ENCODE data around the gene STPG2. TPM values are rescaled to one million over a fixed set of nuclear protein-coding genes. Genes with fewer than 3 reads are reported as not detected.

Gene STPG2
- total RNA-seq (1 to 10 TPM in 1 of 2 donors, under 1 TPM in 1; 0.43 to 1.6 TPM), polyA plus RNA-seq (under 1 TPM; 0.10 TPM)
- long read RNA-seq, donor 1, result 0 reads
- long read RNA-seq, donor 2, result 0 reads
- long read RNA-seq, donor 3, result 0 reads
- long read RNA-seq, donor 4, result 0 reads
- long read RNA-seq, donor 5, result 0 reads

GRCh38 chr4:98143001-98143899, at the start of gene STPG2:
TSS of gene STPG2 (minus strand) at chr4:98143476.
- H3K36me3 ChIP-seq (ENCODE audit: control insufficient read depth in 4 of 4, insufficient read depth in 4 of 4, low read length in 4 of 4), result no peaks in the 10 kb centered on the region
- peak; percentile 8 for TF ChIP-seq CTCF (IDR thresholded peaks at IDR 0.05; ENCODE audit: control extremely low read depth, extremely low read depth)
- H3K4me1 ChIP-seq (ENCODE audit: control insufficient read depth in 5 of 5, insufficient read depth in 5 of 5, low read length in 5 of 5), result peaks cover 0 to 5% (median 3%) of the 10 kb centered on the region in 5 donors
- peak within 1 kb of the TSS; percentile 47 to 75 for H3K9ac ChIP-seq (ENCODE audit: insufficient read depth in 1 of 2, low read length in 2 of 2)
- no peaks in the 10 kb centered on the region for H3K9me3 ChIP-seq (ENCODE audit: control insufficient read depth in 4 of 4, insufficient read depth in 3 of 4, low read length in 3 of 4)
- ATAC-seq (ENCODE audit: insufficient read depth, low FRiP score), result peak; percentile 100
- peak; percentile 93 to 94 (median 93) for DNase-seq
- 6 to 7% methylated on average over 41 to 44 of the region's 44 CpGs for WGBS, 2 donors
- peak within 1 kb of the TSS; percentile 48 for H3K4me3 ChIP-seq
- H3K27ac ChIP-seq (ENCODE audit: low read depth in 1 of 2, low read length in 1 of 2), result peak within 1 kb of the TSS; percentile 84 to 85
- H3K27me3 ChIP-seq (ENCODE audit: control insufficient read depth in 3 of 3, insufficient read depth in 3 of 3, low read length in 2 of 3), result peaks cover 0 to 8% (median 4%) of the 10 kb centered on the region in 3 donors

DNA sequence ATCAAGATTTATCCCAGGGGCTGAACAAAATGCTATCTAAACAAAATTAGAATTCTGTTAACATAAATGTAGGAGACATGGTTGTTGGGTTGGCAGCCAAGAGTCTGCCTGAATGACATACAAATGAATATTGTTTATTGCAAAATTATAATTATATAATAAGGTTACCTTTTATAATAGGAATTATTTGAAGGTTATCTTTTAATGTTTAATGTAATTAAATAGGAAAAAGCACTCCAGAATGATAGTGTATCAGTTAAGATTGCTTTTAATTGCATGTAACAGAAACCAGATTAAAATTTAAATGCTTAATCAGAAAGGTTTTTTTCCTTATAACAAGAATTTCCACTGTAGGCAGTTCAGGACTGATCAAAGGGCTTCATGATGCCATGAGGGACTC, 42.0 kb upstream of the STPG2 start:
- Histone ChIP-seq H3K9me3 (ENCODE audit: control insufficient read depth in 4 of 4, insufficient read depth in 3 of 4, low read length in 3 of 4) (no peaks in the 10 kb centered on the region), H3K9ac (ENCODE audit: insufficient read depth in 1 of 2, low read length in 2 of 2) (no peak overlapping the region), H3K27me3 (ENCODE audit: control insufficient read depth in 3 of 3, insufficient read depth in 3 of 3, low read length in 2 of 3) (no peaks in the 10 kb centered on the region), H3K4me1 (ENCODE audit: control insufficient read depth in 5 of 5, insufficient read depth in 5 of 5, low read length in 5 of 5) (no peaks in the 10 kb centered on the region), H3K4me3 (no peak overlapping the region), H3K27ac (ENCODE audit: low read depth in 1 of 2, low read length in 1 of 2) (no peak overlapping the region), H3K36me3 (ENCODE audit: control insufficient read depth in 4 of 4, insufficient read depth in 4 of 4, low read length in 4 of 4) (no peaks in the 10 kb centered on the region)
- no peak for ATAC-seq (ENCODE audit: insufficient read depth, low FRiP score)
- TF ChIP-seq CTCF (IDR thresholded peaks at IDR 0.05; ENCODE audit: control extremely low read depth, extremely low read depth), result no peak
- DNase-seq, result no peak

GRCh38 chr4:98181809-98182208, 38.5 kb upstream of the STPG2 start:
- Histone ChIP-seq H3K9ac (ENCODE audit: insufficient read depth in 1 of 2, low read length in 2 of 2) (no peak overlapping the region), H3K27ac (ENCODE audit: low read depth in 1 of 2, low read length in 1 of 2) (no peak overlapping the region), H3K4me3 (no peak overlapping the region), H3K4me1 (ENCODE audit: control insufficient read depth in 5 of 5, insufficient read depth in 5 of 5, low read length in 5 of 5) (peaks cover 0 to 8% (median 0%) of the 10 kb centered on the region in 5 donors), H3K36me3 (ENCODE audit: control insufficient read depth in 4 of 4, insufficient read depth in 4 of 4, low read length in 4 of 4) (no peaks in the 10 kb centered on the region), H3K27me3 (ENCODE audit: control insufficient read depth in 3 of 3, insufficient read depth in 3 of 3, low read length in 2 of 3) (no peaks in the 10 kb centered on the region), H3K9me3 (ENCODE audit: control insufficient read depth in 4 of 4, insufficient read depth in 3 of 4, low read length in 3 of 4) (no peaks in the 10 kb centered on the region)
- ATAC-seq (ENCODE audit: insufficient read depth, low FRiP score) (no peak), DNase-seq (peak in 2 of 3 donors; percentile 5 to 11)
- WGBS, 2 donors, result 62 to 78% methylated on average over 3 of the region's 3 CpGs
- TF ChIP-seq CTCF (IDR thresholded peaks at IDR 0.05; ENCODE audit: control extremely low read depth, extremely low read depth), result no peak
